LHCN-M2 (cell line): ENCODE measurements around the gene GALNT7. TPM values are rescaled to one million over a fixed set of nuclear protein-coding genes. Genes with fewer than 3 reads are reported as not detected.
A peak's percentile ranks its signal among the peaks of the same experiment; 100 is the strongest.

Experiments used
- DNase-seq: peaks from one replicate; pipeline ENCODE4 v3.0.0-alpha.2; 2012; ENCODE audit warnings: low read depth
- total RNA-seq: library from RNA; depleted of rRNA; stranded (reverse); fragments of >200 nt; gene quantifications from 2 replicates; pipeline ENCODE4 v1.2.3, GENCODE V29; 2014; rRNA removed

GALNT7 gene
- total RNA-seq, 1 experiment from 2014 or later, result 119 TPM

- DNase-seq, result no peak
These were observed 175.3 kb downstream of the GALNT7 start for GRCh38 chr4:173343832-173344397.

DNA sequence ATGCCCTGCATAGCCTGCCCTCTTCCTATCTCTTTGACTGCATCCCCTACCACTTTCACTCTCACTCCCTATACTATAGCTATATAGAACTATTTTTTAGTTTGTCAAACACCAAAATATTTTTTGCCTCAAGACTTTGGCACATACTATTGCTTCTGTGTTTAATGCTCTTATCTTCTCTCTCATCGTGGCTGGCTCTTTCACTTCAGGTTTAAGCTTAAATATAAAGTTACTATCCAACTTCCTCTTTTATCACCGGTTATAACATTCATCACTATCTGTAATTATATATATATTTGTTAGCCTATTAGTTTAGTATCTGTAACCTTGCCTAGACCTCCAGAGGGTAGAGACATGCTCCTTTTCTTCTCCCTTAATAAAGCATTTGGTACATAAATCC is 177.0 kb downstream of the GALNT7 start:
- DNase-seq, result no peak

DNA sequence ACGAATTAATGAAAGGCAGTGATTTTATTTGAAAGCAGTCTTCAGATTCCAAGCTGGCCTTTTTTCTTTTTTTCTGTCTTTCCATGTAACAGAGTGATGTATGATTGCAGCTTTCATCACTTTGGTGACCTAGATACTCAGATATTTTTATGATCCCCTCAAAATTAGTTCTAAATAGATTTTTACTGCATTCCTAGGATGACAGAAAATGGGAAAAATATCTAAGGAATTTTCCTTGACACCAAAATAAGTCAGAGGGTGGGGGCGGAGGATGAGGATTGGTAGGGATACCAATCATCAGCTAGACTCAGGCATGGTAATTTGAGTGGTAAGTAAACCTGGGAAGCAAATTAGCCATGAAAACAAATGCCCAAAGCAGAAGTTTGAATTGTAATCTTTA is 177.5 kb downstream of the GALNT7 start:
- peak; percentile 83 for DNase-seq

GRCh38 chr4:173347467-173347866 is 178.9 kb downstream of the GALNT7 start:
- no peak for DNase-seq

- no peak for DNase-seq
These were observed 189.3 kb downstream of the GALNT7 start for GRCh38 chr4:173357939-173358338.

GRCh38 chr4:173360587-173361221 is 192.1 kb downstream of the GALNT7 start:
- peak; percentile 31 for DNase-seq

GRCh38 chr4:173362666-173363065 is 194.1 kb downstream of the GALNT7 start:
- no peak for DNase-seq

GRCh38 chr4:173365359-173365996 is 196.9 kb downstream of the GALNT7 start:
- DNase-seq, result no peak

DNA sequence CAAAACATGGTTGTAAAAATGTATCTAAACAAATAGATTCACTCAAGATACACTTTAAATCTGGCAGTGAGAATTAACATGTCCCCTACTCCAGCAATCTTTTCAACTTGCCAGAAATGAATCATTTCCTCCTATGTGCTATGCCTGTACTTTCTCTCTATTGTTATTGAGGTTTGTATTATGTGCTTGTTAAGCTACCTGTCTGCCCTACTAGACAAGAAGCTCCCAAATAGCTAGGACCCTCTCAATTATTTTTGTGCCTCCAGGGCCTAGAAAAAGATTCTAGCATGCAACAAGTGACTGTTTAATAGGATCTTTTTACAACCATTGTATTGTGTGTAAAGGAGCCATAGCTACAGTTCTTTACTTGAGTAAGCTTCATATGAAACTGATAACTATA is 198.7 kb downstream of the GALNT7 start:
- DNase-seq, result peak; percentile 29

- peak; percentile 63 for DNase-seq
These were observed 199.3 kb downstream of the GALNT7 start for GRCh38 chr4:173367946-173368345.

DNA sequence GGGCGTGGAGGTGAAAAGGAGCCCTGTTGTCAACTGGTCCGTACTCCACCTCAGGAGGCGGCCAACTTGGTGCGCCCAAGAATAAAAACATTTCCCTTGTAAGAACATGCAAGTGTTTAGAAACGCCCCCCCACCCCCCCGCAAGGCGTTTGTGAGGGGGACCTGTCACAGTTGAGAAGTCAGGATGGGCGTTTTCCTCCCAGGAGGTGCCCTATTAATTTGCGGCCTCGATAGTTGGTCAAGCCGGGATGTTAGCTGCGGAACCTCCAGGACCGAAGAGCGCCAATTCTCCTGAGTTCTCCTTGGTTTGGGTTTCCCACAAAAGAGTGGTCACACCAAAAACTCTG is 201.5 kb downstream of the GALNT7 start:
- no peak for DNase-seq

GRCh38 chr4:173370477-173371291 is 202.1 kb downstream of the GALNT7 start, which contains the start of gene SAP30:
Gene SAP30, plus strand, starts transcription at chr4:173370954. Its CDS starts 229 bp downstream, at chr4:173371183.
- DNase-seq, result peak; percentile 99

- peak; percentile 78 for DNase-seq
These were observed 202.9 kb downstream of the GALNT7 start for GRCh38 chr4:173371292-173372192.

Other genes with a start within 250 kb of the GALNT7 start
- gene HMGB2, start 165.5 kb downstream of the GALNT7 start, total RNA-seq, result 167 and 213 TPM in 2 replicates
- 42.7 and 58.7 TPM in 2 replicates for gene SAP30, start 202.1 kb downstream of the GALNT7 start, total RNA-seq
- gene SCRG1, start 230.3 kb downstream of the GALNT7 start, total RNA-seq, result not detected in 2 replicates